Stomach (tissue), 4 donors: Measurements from ENCODE around the gene NPFF.

Experiments
- CTCF ChIP-seq, 7 experiments: fragments of 450-650 bp in 4 of 7; fragments of 200-600 bp in 3 of 7; sonication (generic) in 3 of 7; IDR thresholded peaks; one replicate each; pipeline ENCODE4 v1.5.1; 2016 to 2019; ENCODE audit warnings: antibody characterized with exemption in 7 of 7, control low read depth in 2 of 7, mild to moderate bottlenecking in 1 of 7
- EP300 ChIP-seq: sonication (generic); formaldehyde crosslinking; IDR thresholded peaks from one replicate; pipeline ENCODE4 v1.6.1; 2017; ENCODE audit warnings: antibody characterized with exemption
- POLR2A ChIP-seq, 4 donors: fragments of 450-650 bp; IDR thresholded peaks; one replicate each; pipeline ENCODE4 v1.6.1; 2016; ENCODE audit warnings: antibody characterized with exemption in 4 of 4, control low read depth in 2 of 4, mild to moderate bottlenecking in 1 of 4, moderate library complexity in 1 of 4
- POLR2AphosphoS5 ChIP-seq, 3 donors: sonication (generic); formaldehyde crosslinking; IDR thresholded peaks; one replicate each; pipeline ENCODE4 v1.6.1; 2016; ENCODE audit warnings: antibody characterized with exemption in 3 of 3

GRCh38 chr12:53513712-53514410 is 6.6 kb upstream of the NPFF start:
- no peak for TF ChIP-seq POLR2A (IDR thresholded peaks at IDR 0.05)
- no peak for TF ChIP-seq CTCF (IDR thresholded peaks at IDR 0.05)
- no peak for TF ChIP-seq POLR2AphosphoS5 (IDR thresholded peaks at IDR 0.05)
- no peak for TF ChIP-seq EP300
